ENCODE measurements around the gene TGFB2.

The TGFB2 gene

GRCh38 chr1:218485241-218485928, 140.2 kb downstream of the TGFB2 start:
- no peak overlapping the region for H3K4me3 Mint-ChIP-seq
- no peak for TF ChIP-seq CTCF (IDR thresholded peaks at IDR 0.05)
- H3K4me1 Mint-ChIP-seq: peaks cover 18% of the 10 kb centered on the region
- H3K9me3 Mint-ChIP-seq: no peaks in the 10 kb centered on the region
- DNase-seq: no peak
- H3K27ac Mint-ChIP-seq: no peak overlapping the region
- H3K36me3 Mint-ChIP-seq (ENCODE audit: low read depth): no peaks in the 10 kb centered on the region
- H3K27me3 Mint-ChIP-seq (ENCODE audit: low read depth, poor library complexity): no peaks in the 10 kb centered on the region

DNA sequence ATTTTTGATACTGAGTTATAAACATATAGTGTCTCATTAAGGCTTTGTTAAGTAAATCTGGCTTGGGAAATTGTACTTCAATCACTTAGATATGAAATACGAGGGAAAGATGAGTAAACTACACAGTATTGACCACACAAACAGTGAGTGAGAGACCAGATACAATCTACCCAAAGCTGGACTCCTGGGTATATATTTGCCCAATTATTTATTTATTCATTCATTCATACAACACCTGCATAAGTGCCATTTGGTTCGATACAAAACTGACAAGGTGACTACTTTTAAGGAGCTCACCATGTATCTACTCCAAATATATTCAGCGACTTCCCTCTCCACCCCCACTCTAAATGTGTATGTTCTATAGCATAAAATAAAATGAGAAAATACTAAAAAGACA, 143.4 kb downstream of the TGFB2 start:
- H3K4me3 Mint-ChIP-seq: no peak overlapping the region
- TF ChIP-seq CTCF (IDR thresholded peaks at IDR 0.05): no peak
- peaks cover 6% of the 10 kb centered on the region for H3K27me3 Mint-ChIP-seq (ENCODE audit: low read depth, poor library complexity)
- H3K4me1 Mint-ChIP-seq: peaks cover 18% of the 10 kb centered on the region
- no peaks in the 10 kb centered on the region for H3K9me3 Mint-ChIP-seq
- no peak overlapping the region for H3K27ac Mint-ChIP-seq
- no peak for DNase-seq
- H3K36me3 Mint-ChIP-seq (ENCODE audit: low read depth): no peaks in the 10 kb centered on the region

DNA sequence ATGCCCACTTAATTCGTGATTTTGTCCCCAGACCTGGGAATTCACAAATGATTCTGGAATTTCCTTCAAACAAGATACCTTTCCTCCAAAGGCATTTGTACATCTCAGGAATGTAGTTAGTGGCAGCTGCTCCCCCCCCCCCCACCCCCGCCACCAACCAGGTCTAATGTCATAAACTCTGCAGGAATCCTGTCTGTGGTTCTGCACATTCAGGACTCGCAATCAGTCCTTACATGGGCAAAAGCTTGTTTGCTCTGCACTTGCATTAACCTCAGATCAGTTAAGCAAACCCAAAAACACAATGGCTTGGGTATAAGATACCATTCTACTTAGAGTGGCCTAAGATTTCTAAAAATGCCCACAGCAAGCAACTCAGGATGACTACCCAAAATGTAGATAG, 143.8 kb downstream of the TGFB2 start:
- DNase-seq: no peak
- Mint-ChIP-seq H3K36me3 (ENCODE audit: low read depth) (no peaks in the 10 kb centered on the region), H3K27ac (no peak overlapping the region), H3K9me3 (no peaks in the 10 kb centered on the region), H3K4me1 (peaks cover 18% of the 10 kb centered on the region), H3K27me3 (ENCODE audit: low read depth, poor library complexity) (peaks cover 6% of the 10 kb centered on the region), H3K4me3 (no peak overlapping the region)
- TF ChIP-seq CTCF (IDR thresholded peaks at IDR 0.05): no peak

- H3K4me3 Mint-ChIP-seq: no peak overlapping the region
- no peak for TF ChIP-seq CTCF (IDR thresholded peaks at IDR 0.05)
- no peaks in the 10 kb centered on the region for H3K36me3 Mint-ChIP-seq (ENCODE audit: low read depth)
- no peaks in the 10 kb centered on the region for H3K9me3 Mint-ChIP-seq
- H3K4me1 Mint-ChIP-seq: peaks cover 25% of the 10 kb centered on the region
- peaks cover 6% of the 10 kb centered on the region for H3K27me3 Mint-ChIP-seq (ENCODE audit: low read depth, poor library complexity)
- no peak overlapping the region for H3K27ac Mint-ChIP-seq
- no peak for DNase-seq
These were observed 145.3 kb downstream of the TGFB2 start for GRCh38 chr1:218490406-218490922.

DNA sequence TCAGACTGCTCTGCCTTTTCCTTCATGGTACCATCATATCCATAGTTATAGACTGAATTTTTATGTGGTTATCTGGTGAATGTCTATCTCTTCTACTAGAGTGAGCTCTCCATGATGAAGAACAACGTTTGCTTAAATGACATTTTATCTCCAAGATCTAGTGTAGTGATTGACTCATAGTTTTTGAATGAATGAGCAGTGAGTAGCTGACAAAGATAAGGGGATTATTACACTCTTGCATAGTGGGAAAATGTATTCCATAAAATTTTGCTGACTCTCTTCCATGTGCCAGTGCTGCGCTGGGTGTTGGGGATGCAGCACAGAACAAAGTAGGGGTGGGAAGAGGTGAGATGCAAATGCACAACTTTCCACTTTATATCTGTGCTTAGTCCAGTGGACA, 147.7 kb downstream of the TGFB2 start:
- H3K27me3 Mint-ChIP-seq (ENCODE audit: low read depth, poor library complexity): peaks cover 6% of the 10 kb centered on the region
- no peaks in the 10 kb centered on the region for H3K9me3 Mint-ChIP-seq
- TF ChIP-seq CTCF (IDR thresholded peaks at IDR 0.05): no peak
- no peaks in the 10 kb centered on the region for H3K36me3 Mint-ChIP-seq (ENCODE audit: low read depth)
- no peak overlapping the region for H3K27ac Mint-ChIP-seq
- no peak for DNase-seq
- H3K4me3 Mint-ChIP-seq: no peak overlapping the region
- H3K4me1 Mint-ChIP-seq: peaks cover 24% of the 10 kb centered on the region

GRCh38 chr1:218493986-218494385, 148.8 kb downstream of the TGFB2 start:
- no peak for TF ChIP-seq CTCF (IDR thresholded peaks at IDR 0.05)
- Mint-ChIP-seq H3K27me3 (ENCODE audit: low read depth, poor library complexity) (peaks cover 6% of the 10 kb centered on the region), H3K4me1 (peaks cover 21% of the 10 kb centered on the region), H3K4me3 (no peak overlapping the region), H3K36me3 (ENCODE audit: low read depth) (no peaks in the 10 kb centered on the region), H3K27ac (no peak overlapping the region), H3K9me3 (no peaks in the 10 kb centered on the region)
- DNase-seq: no peak
